SK-N-SH (cell line): ENCODE data around the gene GPR161. TPM values are rescaled to one million over a fixed set of nuclear protein-coding genes. Genes with fewer than 3 reads are reported as not detected.

Experiments
- CTCF ChIA-PET: fragments of 300-600, 350-600 bp; formaldehyde crosslinking; extraction: SDS; loops from one replicate; lab custom pipeline; 2021; lab: Yijun Ruan, JAX
- POLR2A ChIA-PET: fragments of 350-600 bp; sonication (Branson Sonifier 250); formaldehyde crosslinking; extraction: SDS; loops from one replicate; lab custom pipeline; 2020; ENCODE audit warnings: antibody characterized with exemption, inconsistent platforms; lab: Yijun Ruan, JAX
- DNase-seq: peaks from one replicate; pipeline ENCODE4 v3.0.0; 2012
- H2AFZ ChIP-seq: fragments of 200-600 bp; sonication (generic); 2 replicates; pipeline ENCODE4 v1.8.1; 2016; ENCODE audit warnings: antibody characterized with exemption, mild to moderate bottlenecking, low read depth
- H3F3A ChIP-seq: fragments of 200-600 bp; sonication (generic); replicated peaks from 2 replicates; pipeline ENCODE3; 2016; ENCODE audit warnings: antibody characterized with exemption, mild to moderate bottlenecking; ENCODE audit not compliant: insufficient read depth
- H3K27ac ChIP-seq, 2 experiments: fragments of 200-500 bp in 1 of 2; fragments of 200-600 bp in 1 of 2; sonication (Bioruptor generic) in 1 of 2; sonication (generic), shearing (Covaris generic) in 1 of 2; 2 replicates each; pipeline versions ENCODE4 v1.5.1 to v1.6.1; 2014 to 2016; ENCODE audit warnings: low read depth in 2 of 2, inconsistent platforms in 1 of 2, low read length in 1 of 2, mild to moderate bottlenecking in 1 of 2, mixed read lengths in 1 of 2
- H3K27me3 ChIP-seq: fragments of 200-600 bp; sonication (generic), shearing (Covaris generic); 2 replicates; pipeline ENCODE4 v1.6.1; 2016; ENCODE audit warnings: mixed run types; ENCODE audit not compliant: insufficient read depth
- H3K36me3 ChIP-seq, 2 experiments: fragments of 200-500 bp in 1 of 2; fragments of 200-600 bp in 1 of 2; sonication (Bioruptor generic) in 1 of 2; sonication (generic) in 1 of 2; replicated peaks in 1 of 2; 2 replicates each; pipeline versions ENCODE3 to v1.5.1; 2014 to 2016; ENCODE audit warnings: low read length in 1 of 2, mild to moderate bottlenecking in 1 of 2; ENCODE audit not compliant: insufficient read depth in 2 of 2, control insufficient read depth in 1 of 2
- H3K4me1 ChIP-seq, 2 experiments: fragments of 200-500 bp in 1 of 2; fragments of 200-600 bp in 1 of 2; sonication (Bioruptor generic) in 1 of 2; sonication (generic), shearing (Covaris generic) in 1 of 2; 2 replicates each; pipeline versions ENCODE4 v1.5.1 to v1.6.1; 2014 to 2016; ENCODE audit warnings: low read depth in 1 of 2, low read length in 1 of 2, mixed run types in 1 of 2; ENCODE audit not compliant: insufficient read depth in 2 of 2, control insufficient read depth in 1 of 2
- H3K4me2 ChIP-seq: fragments of 200-600 bp; sonication (generic), shearing (Covaris generic); 2 replicates; pipeline ENCODE4 v1.6.1; 2017; ENCODE audit warnings: mixed run types
- H3K4me3 ChIP-seq, 2 experiments: fragments of 200-500 bp in 1 of 2; fragments of 200-600 bp in 1 of 2; sonication (Bioruptor generic) in 1 of 2; sonication (generic), shearing (Covaris generic) in 1 of 2; 2 replicates each; pipeline versions ENCODE4 v1.5.1 to v1.8.1; 2014 to 2016; ENCODE audit warnings: low read depth in 2 of 2, inconsistent platforms in 1 of 2, low read length in 1 of 2, mild to moderate bottlenecking in 1 of 2, mixed read lengths in 1 of 2, moderate library complexity in 1 of 2
- H3K79me2 ChIP-seq: fragments of 200-600 bp; sonication (generic); 2 replicates; pipeline ENCODE4 v1.8.1; 2017; ENCODE audit warnings: mild to moderate bottlenecking; ENCODE audit not compliant: insufficient read depth
- H3K9ac ChIP-seq: fragments of 200-600 bp; sonication (generic); 2 replicates; pipeline ENCODE4 v1.6.1; 2017; ENCODE audit warnings: mixed run types
- H3K9me2 ChIP-seq: fragments of 200-600 bp; sonication (generic); 2 replicates; pipeline ENCODE4 v1.6.1; 2017; ENCODE audit warnings: mixed run types
- H3K9me3 ChIP-seq: fragments of 200-600 bp; sonication (generic); 2 replicates; pipeline ENCODE4 v1.6.1; 2017; ENCODE audit warnings: mixed run types, mild to moderate bottlenecking, moderate library complexity
- H4K20me1 ChIP-seq: fragments of 200-600 bp; sonication (generic); 2 replicates; pipeline ENCODE4 v1.6.1; 2017; ENCODE audit warnings: mild to moderate bottlenecking, mixed run types; ENCODE audit not compliant: insufficient read depth
- CHD2 ChIP-seq: fragments of 150-350 bp; IDR thresholded peaks from 2 replicates; pipeline ENCODE4 v1.6.1; 2018; ENCODE audit warnings: low read length; ENCODE audit not compliant: partially characterized antibody
- ELF1 ChIP-seq: IDR thresholded peaks from 2 replicates; pipeline ENCODE4 v1.4.0; 2012
- FOXJ3 ChIP-seq: sonication (generic); formaldehyde crosslinking; IDR thresholded peaks from 2 replicates; pipeline ENCODE4 v1.5.1; 2020; ENCODE audit warnings: mild to moderate bottlenecking, missing genetic modification reagents
- MEF2A ChIP-seq: IDR thresholded peaks from 2 replicates; pipeline ENCODE4 v1.4.0; 2012; ENCODE audit warnings: low read depth, borderline replicate concordance
- MXI1 ChIP-seq: IDR thresholded peaks from 2 replicates; pipeline ENCODE4 v1.6.1; 2012; ENCODE audit warnings: mild to moderate bottlenecking, low read depth, low read length, improper control_type of control experiment
- NRF1 ChIP-seq: IDR thresholded peaks from 2 replicates; pipeline ENCODE4 v1.6.1; 2012; ENCODE audit warnings: low read depth, mild to moderate bottlenecking, low read length
- POLR2AphosphoS5 ChIP-seq: IDR thresholded peaks from 2 replicates; pipeline ENCODE4 v1.6.1; 2012; ENCODE audit warnings: low read depth, low read length
- RAD21 ChIP-seq: IDR thresholded peaks from 2 replicates; pipeline ENCODE4 v1.6.1; 2012; ENCODE audit warnings: mild to moderate bottlenecking, low read length
- RCOR1 ChIP-seq: fragments of 150-350 bp; IDR thresholded peaks from 2 replicates; pipeline ENCODE4 v1.6.1; 2017; ENCODE audit warnings: antibody characterized with exemption, low read length
- RFX5 ChIP-seq: IDR thresholded peaks from 2 replicates; pipeline ENCODE4 v1.6.1; 2012; ENCODE audit warnings: mild to moderate bottlenecking, improper control_type of control experiment, low read length
- RXRA ChIP-seq: IDR thresholded peaks from 2 replicates; pipeline ENCODE4 v1.4.0; 2012; ENCODE audit warnings: low read depth, mild to moderate bottlenecking, borderline replicate concordance
- TEAD4 ChIP-seq: IDR thresholded peaks from 2 replicates; pipeline ENCODE4 v1.4.0; 2012; ENCODE audit warnings: mild to moderate bottlenecking, borderline replicate concordance; ENCODE audit not compliant: insufficient read depth
- WGBS: methylation state at CpG from one replicate; pipeline ENCODE4 v1.1.6; 2017; ENCODE audit warnings: low lambda C conversion rate; 5-methylcytosine and 5-hydroxymethylcytosine counted together
- polyA plus RNA-seq, 3 experiments: library from polyadenylated mRNA; depleted of rRNA; stranded (reverse); fragments of >200 nt; gene quantifications; 2 replicates each; pipeline ENCODE4 v1.2.3, GENCODE V29; 2012

The GPR161 gene
- polyA plus RNA-seq, 1 of the 3 experiments (the other 2 are of a cell fraction), result 20.1 TPM

DNA sequence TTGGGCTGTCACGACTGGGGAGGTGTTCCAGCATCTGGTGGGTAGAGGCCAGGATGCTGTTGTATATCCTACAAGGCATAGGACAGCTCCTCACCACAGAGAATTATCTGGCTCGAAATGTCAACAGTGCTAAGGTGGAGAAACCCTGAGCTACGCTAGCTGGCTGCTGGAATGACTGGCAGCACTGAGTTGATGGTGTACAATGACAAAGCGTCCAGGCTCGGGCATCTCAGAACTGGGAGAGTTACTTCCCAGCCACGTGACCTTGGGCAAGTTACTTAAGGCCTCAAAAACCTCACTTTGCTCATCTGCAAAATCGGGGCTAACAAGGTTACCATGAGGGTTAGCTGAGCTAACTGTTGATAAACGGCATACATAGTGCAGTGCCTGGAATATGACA is 35.4 kb downstream of the GPR161 start:
- ChIA-PET CTCF (interaction anchor here (0.7 to 3.3 kb wide), 5 partner anchors 13 to 44 kb away, joined by 3 to 14 read pairs (median 7); no protein-coding TSS in a partner anchor), POLR2A (no interaction called here)
- H3K9ac ChIP-seq, result no peak overlapping the region
- H3F3A ChIP-seq, result no peaks in the 10 kb centered on the region
- H3K27me3 ChIP-seq, result no peaks in the 10 kb centered on the region
- H2AFZ ChIP-seq, result no peak overlapping the region
- no peak overlapping the region for H3K4me3 ChIP-seq
- no peaks in the 10 kb centered on the region for H3K9me2 ChIP-seq
- H3K79me2 ChIP-seq, result peaks cover 6% of the 10 kb centered on the region; the same call in 1 of the 2 replicates
- no peak for DNase-seq
- H4K20me1 ChIP-seq, result no peaks in the 10 kb centered on the region
- H3K4me2 ChIP-seq, result no peak overlapping the region
- WGBS, result 96% methylated on average over 8 of the region's 8 CpGs
- H3K36me3 ChIP-seq, result peaks cover 7 to 48% of the 10 kb centered on the region in 2 experiments
- H3K27ac ChIP-seq, result no peak overlapping the region
- no peak for TF ChIP-seq MXI1
- TF ChIP-seq RAD21, result no peak
- TF ChIP-seq ELF1, result no peak
- TF ChIP-seq RCOR1, result no peak
- no peak for TF ChIP-seq POLR2AphosphoS5
- TF ChIP-seq RXRA, result no peak
- TF ChIP-seq CHD2, result no peak
- TF ChIP-seq RFX5, result no peak
- H3K4me1 ChIP-seq, result peaks cover 0 to 17% of the 10 kb centered on the region in 2 experiments; a peak in 1 of 4 replicates
- H3K9me3 ChIP-seq, result no peaks in the 10 kb centered on the region

DNA sequence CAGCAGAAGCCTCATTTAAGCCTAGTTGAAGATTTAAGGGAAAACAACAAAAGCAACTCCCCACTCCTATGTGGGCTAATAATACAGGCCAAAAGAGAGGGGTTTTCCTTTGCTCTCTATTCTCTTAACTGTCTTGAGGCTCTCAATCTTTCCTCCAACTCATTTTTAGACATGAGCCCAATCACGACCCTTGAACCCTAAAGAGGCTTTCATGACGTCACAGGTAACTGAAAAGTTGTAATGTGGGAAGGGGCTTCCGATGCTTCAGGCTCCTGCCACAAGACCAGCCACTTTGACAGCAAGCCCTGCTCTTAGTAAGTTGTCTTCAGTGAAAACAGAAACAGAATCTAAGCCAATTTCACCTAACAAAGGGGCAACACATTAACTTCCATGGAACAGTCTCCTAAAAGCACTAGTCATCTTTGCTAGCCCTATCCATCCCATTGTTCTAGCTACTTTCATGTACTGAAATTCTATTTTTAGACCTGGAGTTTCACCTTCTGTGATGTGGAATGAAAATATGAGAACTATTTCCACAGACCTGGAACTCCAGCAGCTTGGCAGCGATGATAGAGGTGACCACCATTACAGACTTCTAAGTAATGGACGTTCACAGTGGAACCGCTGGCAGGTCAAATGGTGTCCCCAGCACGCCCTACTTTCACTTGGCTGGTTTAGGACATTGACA is 36.3 kb downstream of the GPR161 start:
- Histone ChIP-seq H4K20me1 (no peaks in the 10 kb centered on the region), H3K79me2 (peaks cover 4% of the 10 kb centered on the region; the same call in 1 of the 2 replicates), H3K4me3 (no peak overlapping the region), H3K27me3 (no peaks in the 10 kb centered on the region), H3F3A (no peaks in the 10 kb centered on the region), H3K9ac (no peak overlapping the region), H3K9me3 (no peaks in the 10 kb centered on the region), H2AFZ (no peak overlapping the region), H3K9me2 (no peaks in the 10 kb centered on the region), H3K4me2 (no peak overlapping the region), H3K27ac (no peak overlapping the region), H3K36me3 (peaks cover 14 to 52% of the 10 kb centered on the region in 2 experiments), H3K4me1 (peaks cover 0 to 17% of the 10 kb centered on the region in 2 experiments; a peak in 1 of 4 replicates)
- ChIA-PET CTCF (interaction anchor here (0.8 to 3.3 kb wide), 3 partner anchors 18 to 45 kb away, joined by 3 to 14 read pairs (median 7); no protein-coding TSS in a partner anchor), POLR2A (no interaction called here)
- no peak for DNase-seq
- 91% methylated on average over 7 of the region's 7 CpGs for WGBS
- TF ChIP-seq RFX5 (no peak), MEF2A (peak; percentile 35; the same call in 1 of the 2 replicates)

DNA sequence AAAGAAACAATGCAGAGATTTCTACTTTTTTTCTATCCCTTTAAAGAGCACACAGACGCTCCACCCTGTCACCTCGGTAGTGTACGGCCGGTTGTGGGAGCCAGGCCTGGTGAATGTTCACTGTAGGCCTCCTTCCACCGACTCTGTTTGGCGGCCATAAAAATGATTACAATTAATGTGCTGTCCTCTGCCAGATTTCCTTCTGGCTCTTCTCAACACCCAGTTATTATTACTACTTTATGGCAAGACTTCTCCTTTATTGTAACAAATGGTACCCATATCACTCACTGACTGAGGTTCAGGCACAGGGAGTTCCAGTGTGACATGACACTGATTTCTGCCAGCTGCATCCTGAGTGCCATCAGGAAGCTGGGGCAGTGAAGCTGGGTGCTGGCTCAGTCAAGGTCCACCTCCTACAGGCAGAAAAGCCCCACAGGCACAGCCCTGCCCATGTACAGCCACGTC is 37.4 kb downstream of the GPR161 start:
- WGBS, result 87% methylated on average over 7 of the region's 7 CpGs
- POLR2A ChIA-PET, result no interaction called here
- Histone ChIP-seq H2AFZ (no peak overlapping the region), H3K9ac (no peak overlapping the region), H4K20me1 (no peaks in the 10 kb centered on the region), H3K4me2 (no peak overlapping the region), H3F3A (no peaks in the 10 kb centered on the region), H3K9me2 (no peaks in the 10 kb centered on the region), H3K4me1 (peaks cover 0 to 17% of the 10 kb centered on the region in 2 experiments; a peak in 1 of 4 replicates), H3K27me3 (no peaks in the 10 kb centered on the region), H3K79me2 (peaks cover 5% of the 10 kb centered on the region), H3K9me3 (no peaks in the 10 kb centered on the region), H3K4me3 (no peak overlapping the region), H3K27ac (no peak overlapping the region), H3K36me3 (peaks cover 20 to 58% of the 10 kb centered on the region in 2 experiments)
- CTCF ChIA-PET, result interaction anchor here (1.0 to 1.5 kb wide), 3 partner anchors 17 to 163 kb away, joined by 3 to 7 read pairs (median 3); partner anchors contain the start of genes DCAF6 and MPC2
- no peak for DNase-seq
- no peak for TF ChIP-seq NRF1
- no peak for TF ChIP-seq TEAD4
- no peak for TF ChIP-seq FOXJ3 (CRISPR knock-in tag)
